Keratinocyte (primary cell): ENCODE data around the gene OTOA.

ENCODE experiments used
- EZH2 ChIP-seq: IDR thresholded peaks from one replicate; pipeline ENCODE4 v1.6.1; 2012; ENCODE audit warnings: inconsistent platforms, mild to moderate bottlenecking, low read length, moderate library complexity
- TF ChIP-seq, protein P1 (sequence below), 3 experiments: IDR thresholded peaks in 1 of 3; conservative IDR thresholded peaks in 1 of 3; optimal IDR thresholded peaks in 1 of 3; 2 replicates in 2 of 3; 3 replicates in 1 of 3; pipeline versions ENCODE3 to v1.5.1; 2011; ENCODE audit warnings: low read length in 3 of 3, mild to moderate bottlenecking in 3 of 3, moderate library complexity in 2 of 3, control low read depth in 1 of 3, inconsistent platforms in 1 of 3; ENCODE audit not compliant: insufficient read depth in 2 of 3; ENCODE audit errors: extremely low read depth in 1 of 3

DNA sequence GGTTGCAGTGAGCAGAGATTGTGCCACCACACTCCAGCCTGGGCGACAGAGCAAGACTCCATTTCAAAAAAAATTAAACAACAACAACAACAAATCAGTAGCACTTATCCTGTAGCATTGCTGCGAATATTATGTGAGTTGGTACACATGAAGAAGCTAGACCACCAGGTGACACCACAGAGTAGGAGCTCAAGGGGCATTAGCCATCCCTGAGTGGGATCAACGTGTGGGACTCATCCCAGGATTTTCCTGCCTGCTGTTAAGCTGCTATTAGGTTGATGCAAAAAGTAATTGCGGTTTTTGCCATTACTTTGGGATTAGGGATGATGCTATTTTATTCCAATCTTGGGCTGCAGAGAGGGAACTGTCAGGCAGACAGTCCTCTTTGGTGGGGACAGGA is 47.2 kb downstream of the OTOA start:
- TF ChIP-seq, protein P1, sequence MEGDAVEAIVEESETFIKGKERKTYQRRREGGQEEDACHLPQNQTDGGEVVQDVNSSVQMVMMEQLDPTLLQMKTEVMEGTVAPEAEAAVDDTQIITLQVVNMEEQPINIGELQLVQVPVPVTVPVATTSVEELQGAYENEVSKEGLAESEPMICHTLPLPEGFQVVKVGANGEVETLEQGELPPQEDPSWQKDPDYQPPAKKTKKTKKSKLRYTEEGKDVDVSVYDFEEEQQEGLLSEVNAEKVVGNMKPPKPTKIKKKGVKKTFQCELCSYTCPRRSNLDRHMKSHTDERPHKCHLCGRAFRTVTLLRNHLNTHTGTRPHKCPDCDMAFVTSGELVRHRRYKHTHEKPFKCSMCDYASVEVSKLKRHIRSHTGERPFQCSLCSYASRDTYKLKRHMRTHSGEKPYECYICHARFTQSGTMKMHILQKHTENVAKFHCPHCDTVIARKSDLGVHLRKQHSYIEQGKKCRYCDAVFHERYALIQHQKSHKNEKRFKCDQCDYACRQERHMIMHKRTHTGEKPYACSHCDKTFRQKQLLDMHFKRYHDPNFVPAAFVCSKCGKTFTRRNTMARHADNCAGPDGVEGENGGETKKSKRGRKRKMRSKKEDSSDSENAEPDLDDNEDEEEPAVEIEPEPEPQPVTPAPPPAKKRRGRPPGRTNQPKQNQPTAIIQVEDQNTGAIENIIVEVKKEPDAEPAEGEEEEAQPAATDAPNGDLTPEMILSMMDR (optimal IDR thresholded peaks at IDR 0.05 in 1 of 3, IDR thresholded peaks at IDR 0.05 in 1 of 3, conservative IDR thresholded peaks at IDR 0.05 in 1 of 3; ENCODE audit: extremely low read depth in 1 of 3, insufficient read depth in 2 of 3, low read length in 3 of 3) = no peak
- TF ChIP-seq EZH2 = no peak
